Lower leg skin (tissue), 3 donors: ENCODE data around the gene STARD5.

ENCODE experiments used
- POLR2A ChIP-seq, 2 donors: fragments of 450-650 bp; IDR thresholded peaks; one replicate each; pipeline ENCODE4 v1.6.1; 2016 to 2017; ENCODE audit warnings: antibody characterized with exemption in 2 of 2, mild to moderate bottlenecking in 1 of 2, moderate library complexity in 1 of 2
- TF ChIP-seq, protein P1 (sequence below), 3 donors: fragments of 450-650 bp; IDR thresholded peaks; one replicate each; pipeline ENCODE4 v1.5.1; 2016; ENCODE audit warnings: antibody characterized with exemption in 3 of 3, mild to moderate bottlenecking in 3 of 3, moderate library complexity in 2 of 3

- TF ChIP-seq, protein P1, sequence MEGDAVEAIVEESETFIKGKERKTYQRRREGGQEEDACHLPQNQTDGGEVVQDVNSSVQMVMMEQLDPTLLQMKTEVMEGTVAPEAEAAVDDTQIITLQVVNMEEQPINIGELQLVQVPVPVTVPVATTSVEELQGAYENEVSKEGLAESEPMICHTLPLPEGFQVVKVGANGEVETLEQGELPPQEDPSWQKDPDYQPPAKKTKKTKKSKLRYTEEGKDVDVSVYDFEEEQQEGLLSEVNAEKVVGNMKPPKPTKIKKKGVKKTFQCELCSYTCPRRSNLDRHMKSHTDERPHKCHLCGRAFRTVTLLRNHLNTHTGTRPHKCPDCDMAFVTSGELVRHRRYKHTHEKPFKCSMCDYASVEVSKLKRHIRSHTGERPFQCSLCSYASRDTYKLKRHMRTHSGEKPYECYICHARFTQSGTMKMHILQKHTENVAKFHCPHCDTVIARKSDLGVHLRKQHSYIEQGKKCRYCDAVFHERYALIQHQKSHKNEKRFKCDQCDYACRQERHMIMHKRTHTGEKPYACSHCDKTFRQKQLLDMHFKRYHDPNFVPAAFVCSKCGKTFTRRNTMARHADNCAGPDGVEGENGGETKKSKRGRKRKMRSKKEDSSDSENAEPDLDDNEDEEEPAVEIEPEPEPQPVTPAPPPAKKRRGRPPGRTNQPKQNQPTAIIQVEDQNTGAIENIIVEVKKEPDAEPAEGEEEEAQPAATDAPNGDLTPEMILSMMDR (IDR thresholded peaks at IDR 0.05) = no peak
- TF ChIP-seq POLR2A (IDR thresholded peaks at IDR 0.05) = no peak
Measured at GRCh38 chr15:81276967-81277366, 47.0 kb downstream of the STARD5 start.
